Esophagus squamous epithelium (tissue), 4 donors: ENCODE data around the gene UHRF2.

Experiments
- POLR2A ChIP-seq, 4 donors: fragments of 450-650 bp; IDR thresholded peaks; one replicate each; pipeline ENCODE4 v1.6.1; 2017; ENCODE audit warnings: antibody characterized with exemption in 4 of 4, mild to moderate bottlenecking in 4 of 4, moderate library complexity in 3 of 4
- TF ChIP-seq, protein P1 (sequence below), 6 experiments: fragments of 450-650 bp in 4 of 6; fragments of 200-600 bp in 2 of 6; sonication (generic) in 2 of 6; IDR thresholded peaks; one replicate each; pipeline ENCODE4 v1.5.1; 2016 to 2019; ENCODE audit warnings: antibody characterized with exemption in 6 of 6, mild to moderate bottlenecking in 4 of 6, moderate library complexity in 4 of 6

DNA sequence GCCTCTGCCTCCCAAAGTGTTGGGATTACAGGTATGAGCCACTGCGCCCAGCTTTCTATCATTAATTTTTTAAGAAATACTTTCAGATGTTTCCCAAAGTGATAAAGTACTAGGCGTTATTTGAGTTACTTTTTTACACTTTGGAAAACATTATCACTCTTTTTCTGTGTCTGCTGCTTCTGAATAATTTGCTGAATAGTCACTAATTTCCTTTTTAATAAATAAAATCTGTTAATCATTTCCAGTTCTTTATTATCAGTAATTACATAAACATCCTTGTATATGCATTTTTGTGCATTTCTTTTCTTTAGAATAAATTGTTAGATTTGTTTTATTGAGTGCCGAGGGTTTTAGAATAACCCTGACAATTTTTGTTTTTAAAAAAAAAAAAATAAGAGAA is 48.6 kb downstream of the UHRF2 start:
- TF ChIP-seq, protein P1, sequence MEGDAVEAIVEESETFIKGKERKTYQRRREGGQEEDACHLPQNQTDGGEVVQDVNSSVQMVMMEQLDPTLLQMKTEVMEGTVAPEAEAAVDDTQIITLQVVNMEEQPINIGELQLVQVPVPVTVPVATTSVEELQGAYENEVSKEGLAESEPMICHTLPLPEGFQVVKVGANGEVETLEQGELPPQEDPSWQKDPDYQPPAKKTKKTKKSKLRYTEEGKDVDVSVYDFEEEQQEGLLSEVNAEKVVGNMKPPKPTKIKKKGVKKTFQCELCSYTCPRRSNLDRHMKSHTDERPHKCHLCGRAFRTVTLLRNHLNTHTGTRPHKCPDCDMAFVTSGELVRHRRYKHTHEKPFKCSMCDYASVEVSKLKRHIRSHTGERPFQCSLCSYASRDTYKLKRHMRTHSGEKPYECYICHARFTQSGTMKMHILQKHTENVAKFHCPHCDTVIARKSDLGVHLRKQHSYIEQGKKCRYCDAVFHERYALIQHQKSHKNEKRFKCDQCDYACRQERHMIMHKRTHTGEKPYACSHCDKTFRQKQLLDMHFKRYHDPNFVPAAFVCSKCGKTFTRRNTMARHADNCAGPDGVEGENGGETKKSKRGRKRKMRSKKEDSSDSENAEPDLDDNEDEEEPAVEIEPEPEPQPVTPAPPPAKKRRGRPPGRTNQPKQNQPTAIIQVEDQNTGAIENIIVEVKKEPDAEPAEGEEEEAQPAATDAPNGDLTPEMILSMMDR (IDR thresholded peaks at IDR 0.05), result no peak
- no peak for TF ChIP-seq POLR2A (IDR thresholded peaks at IDR 0.05)
